SH-SY5Y (cell line): ENCODE results near the gene RNU6-1.

Experiments
- GATA2 ChIP-seq: IDR thresholded peaks from 2 replicates; pipeline ENCODE4 v1.6.1; 2011; ENCODE audit warnings: mild to moderate bottlenecking, low read depth, low read length
- GATA3 ChIP-seq: IDR thresholded peaks from 2 replicates; pipeline ENCODE4 v1.6.1; 2011; ENCODE audit warnings: low read depth, mild to moderate bottlenecking, low read length, moderate library complexity

DNA sequence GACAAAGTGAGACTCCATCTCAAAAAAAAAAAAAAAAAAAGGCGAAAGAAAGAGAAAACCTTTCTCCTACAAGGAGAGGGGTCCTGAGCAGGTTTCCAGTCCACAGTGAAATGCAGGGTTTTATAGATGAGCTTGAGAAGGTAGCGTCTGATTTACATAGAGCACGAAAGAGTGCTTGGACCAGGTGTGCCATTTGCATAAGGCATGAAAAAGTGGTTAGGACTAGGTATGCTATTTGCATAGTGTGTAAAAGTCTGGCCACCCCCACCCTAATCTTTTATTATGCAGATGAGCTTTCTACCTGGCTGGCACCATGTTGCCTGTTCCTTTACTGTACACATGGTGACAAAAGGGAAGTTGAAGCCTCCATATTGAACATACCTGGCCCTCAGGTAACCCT, 13.6 kb upstream of the RNU6-1 start:
- TF ChIP-seq GATA2 (no peak), GATA3 (no peak)
